Dermis microvascular lymphatic vessel endothelial cell (primary cell): ENCODE results near the gene TOB1. TPM values are rescaled to one million over a fixed set of nuclear protein-coding genes. Genes with fewer than 3 reads are reported as not detected.
"Not testable (repeated sequence)": the region's sequence is repeated elsewhere in the genome, so short reads cannot be mapped to it uniquely, and the experiment has no call there.

ENCODE experiments used
- DNase-seq, 2 donors: peaks; one replicate each; pipeline versions ENCODE4 v3.0.0 to v3.0.0-alpha.2; 2010; ENCODE audit warnings: low read depth in 2 of 2
- total RNA-seq: library from RNA; depleted of rRNA; stranded (reverse); fragments of >200 nt; gene quantifications from 2 replicates; pipeline ENCODE4 v1.2.1, GENCODE V29; 2014

The TOB1 gene
- total RNA-seq, 1 donor from 2014 or later: 2.8 TPM

DNA sequence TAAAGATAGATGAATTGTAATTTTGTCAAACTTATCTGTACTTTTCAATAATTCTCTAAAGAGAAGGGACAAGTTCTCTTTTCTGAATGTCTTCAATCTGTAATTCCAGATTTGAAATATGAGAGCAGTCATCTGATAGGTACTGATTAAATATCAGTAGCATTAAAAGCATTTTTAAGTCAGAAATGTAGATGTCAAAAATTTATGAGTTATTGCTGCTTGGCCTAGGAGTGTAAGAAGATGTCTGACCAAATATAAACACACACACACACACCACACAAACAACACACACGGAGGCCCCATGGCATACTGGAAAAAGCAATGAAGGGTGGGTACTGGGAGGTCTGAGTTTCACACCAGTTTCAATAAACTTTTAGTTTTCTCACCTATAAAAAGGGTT lies 2.4 kb upstream of the TOB1 start:
- no peak for DNase-seq

DNA sequence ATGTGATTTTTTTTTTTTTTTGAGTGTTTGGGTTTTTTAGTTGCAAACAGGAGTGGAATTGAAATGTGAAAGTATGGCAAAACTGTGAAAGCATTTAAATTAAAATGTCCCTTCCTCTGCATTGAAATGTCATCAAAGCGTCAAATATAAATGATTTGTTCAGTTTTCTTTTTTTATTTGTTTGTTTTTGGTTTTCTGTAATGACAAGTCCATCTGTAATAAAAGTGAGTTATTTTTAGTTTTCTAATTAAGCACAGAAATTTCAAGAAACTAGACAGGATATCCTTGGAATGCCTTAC lies 1.9 kb upstream of the TOB1 start:
- DNase-seq: no peak

DNA sequence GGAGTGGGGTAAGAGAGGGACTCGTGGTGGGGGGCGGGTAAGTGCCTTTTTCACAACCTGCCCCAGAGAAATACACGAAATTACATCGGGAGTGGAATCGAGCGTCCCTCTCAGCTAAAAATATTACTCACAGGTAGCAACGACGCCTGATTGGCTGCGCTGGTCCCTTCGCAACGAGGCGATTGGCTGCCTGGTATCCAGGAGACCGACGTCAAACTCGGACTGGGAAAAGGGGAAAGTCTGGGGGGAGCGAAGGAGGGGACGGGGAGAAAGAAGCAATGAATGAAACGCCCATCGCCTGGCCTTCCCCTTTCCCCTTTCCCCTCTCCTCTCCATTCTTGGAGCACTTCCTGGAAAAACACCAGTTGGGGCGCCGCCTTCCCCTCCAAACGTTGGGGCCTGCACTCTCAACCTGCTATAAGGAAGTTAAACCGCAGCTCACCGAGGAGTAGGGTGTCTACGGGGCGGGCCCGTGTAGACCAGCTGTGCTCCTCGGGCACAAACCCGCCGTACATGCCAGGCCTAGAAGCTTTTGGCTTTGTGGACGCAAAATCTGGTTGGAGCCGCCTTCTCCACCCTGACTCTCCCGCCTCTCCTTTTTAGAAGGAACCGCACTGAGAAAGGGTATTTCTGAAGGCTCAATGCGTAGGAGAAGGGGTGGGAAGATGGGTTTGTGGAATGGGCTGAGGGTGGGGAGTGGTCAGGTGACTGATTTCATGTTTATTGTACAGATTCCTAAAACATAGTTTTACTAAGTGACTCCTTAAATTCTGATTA lies 1.4 kb upstream of the TOB1 start:
- DNase-seq: peak; percentile 92 to 96

DNA sequence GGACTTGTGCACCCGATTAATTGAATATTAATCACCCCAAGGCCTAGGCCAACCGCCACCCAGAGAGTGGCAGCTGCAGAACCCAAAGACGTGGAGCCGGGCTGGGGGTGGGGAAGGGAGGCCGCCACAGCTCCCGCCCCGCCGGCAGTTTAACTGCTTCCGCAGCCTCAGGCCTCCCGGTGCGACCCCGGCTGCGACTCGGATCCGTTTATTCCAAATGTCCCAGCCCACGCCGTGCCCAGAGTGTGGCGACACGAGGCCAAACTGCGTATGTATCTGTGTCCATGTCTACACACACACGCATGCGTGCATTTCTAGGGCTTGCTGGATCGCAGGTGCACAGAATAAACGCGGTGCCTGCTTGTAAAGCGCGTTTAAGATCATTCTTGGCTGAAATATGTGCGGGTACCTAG lies 802 bp upstream of the TOB1 start:
- peak in 1 of 2 donors; percentile 55 for DNase-seq

DNA sequence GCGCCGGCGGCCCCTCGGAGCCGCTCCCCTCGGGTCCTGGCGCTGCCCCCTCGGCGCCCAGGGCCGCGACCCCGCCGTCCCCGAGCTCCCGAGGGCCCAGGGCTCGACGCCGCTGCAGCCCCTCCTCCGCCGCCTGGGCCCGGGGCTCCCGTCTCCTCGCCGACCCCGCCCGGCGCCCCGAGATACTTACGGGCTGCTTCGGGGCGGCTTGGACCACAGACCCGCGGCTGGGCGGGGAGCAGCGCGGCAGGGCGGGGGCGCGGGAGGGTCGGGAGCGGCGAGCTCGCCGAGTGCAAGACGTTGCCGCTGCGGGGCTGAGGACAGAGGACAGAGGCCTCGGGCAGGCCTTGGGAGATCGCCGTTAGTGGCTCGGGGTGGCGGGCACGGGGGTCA lies 290 bp downstream of the TOB1 start:
- DNase-seq: no peak

DNA sequence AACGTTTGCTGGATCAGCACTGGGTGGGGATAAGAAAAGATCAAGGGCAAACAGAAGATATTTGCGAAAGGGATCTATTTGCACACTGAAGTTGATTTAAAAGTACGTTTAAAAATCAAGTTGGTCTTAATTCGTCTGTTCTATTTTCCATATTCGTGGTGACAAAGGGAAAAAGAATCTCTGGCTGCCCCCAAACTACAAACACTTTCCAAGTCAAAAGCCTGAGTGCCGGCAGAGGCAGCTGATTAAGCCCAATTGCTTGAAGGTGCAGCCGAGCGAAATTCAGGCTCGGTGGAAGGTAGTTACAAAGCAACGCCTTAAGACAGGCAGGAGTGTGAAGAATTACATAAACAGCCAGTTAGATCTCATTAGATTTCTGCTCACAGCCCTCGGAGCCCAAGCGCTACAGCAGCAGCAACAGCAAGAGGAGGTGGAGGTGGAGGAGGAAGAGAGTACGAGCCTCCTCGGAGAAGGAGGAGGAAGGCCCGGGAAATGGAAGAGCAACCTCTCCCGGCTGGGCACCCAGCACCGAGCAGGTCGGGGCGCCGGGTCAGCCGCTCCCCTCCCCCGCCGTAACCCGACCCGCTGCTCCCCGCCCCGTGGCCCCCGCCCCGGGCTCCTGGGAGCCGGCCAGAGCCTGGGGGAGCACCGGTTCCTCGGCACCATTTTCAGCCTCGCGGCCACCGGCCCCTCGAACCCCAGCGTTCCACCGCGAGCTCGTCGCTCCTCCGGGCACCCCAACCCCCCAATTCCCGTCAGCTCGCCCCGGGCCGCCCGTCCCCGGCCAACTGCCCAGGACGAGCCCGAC lies 890 bp downstream of the TOB1 start:
- DNase-seq: peak in 1 of 2 donors; percentile 36

DNA sequence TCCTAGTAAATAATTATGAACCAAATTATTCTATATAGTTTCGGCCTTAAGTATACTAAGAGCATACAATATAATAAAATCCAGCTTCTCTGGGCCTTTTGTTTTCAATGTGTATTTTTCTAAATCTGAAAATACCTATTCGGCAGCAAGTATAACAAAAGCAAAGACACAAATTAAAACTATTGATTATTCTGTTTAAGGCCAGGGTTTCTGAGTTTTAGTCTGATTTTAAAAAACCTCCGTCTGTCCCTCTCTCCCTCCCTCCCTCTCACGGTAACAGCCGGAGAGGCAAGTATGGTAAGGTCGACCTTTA lies 1.5 kb downstream of the TOB1 start:
- DNase-seq: no peak

DNA sequence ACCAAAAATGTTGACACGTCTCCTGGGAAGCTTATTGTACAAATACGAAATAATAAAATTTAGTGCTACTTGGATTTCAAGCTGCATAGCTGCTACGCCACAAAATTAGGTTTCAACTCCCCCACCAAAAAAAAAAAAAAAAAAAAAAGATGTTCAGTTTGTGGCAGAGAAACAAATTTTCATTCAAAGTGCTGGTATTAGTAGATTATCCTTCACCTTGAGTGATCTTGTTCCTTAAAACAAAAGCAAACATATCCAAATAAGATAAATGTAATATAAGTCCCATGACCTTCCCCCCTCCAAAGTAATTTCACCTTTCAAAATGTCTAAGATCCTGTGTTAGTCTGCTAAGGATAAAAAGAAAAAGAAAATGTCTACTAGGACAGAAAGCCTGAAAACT lies 2.2 kb downstream of the TOB1 start:
- no peak for DNase-seq

DNA sequence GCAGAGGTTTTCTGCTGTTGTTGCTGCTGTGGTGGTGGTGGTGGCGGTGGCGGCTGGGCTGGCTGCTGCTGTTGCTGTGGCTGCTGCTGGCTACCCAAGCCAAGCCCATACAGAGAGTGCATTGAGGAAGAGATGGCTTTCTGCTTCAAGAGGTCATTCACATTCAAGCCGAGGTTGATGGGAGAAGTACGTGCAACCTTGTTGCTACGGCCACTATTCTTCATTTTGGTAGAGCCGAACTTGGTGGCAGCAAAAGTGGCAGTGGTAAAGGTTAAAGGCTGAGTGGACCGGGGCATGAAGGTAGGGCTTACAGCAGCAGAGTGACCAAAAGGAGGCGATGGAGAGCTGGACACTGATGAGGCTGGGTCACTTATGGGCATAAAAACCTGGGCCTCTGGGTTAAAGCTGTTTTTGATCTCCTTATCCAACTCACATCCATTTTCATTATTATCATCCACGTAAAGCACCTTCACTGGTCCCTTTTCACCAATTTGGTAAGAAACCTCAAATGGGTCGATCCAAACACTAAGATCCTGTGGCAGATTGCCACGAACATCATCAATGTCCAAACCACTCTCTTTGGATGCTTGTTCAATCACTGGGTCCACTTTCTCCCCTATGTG lies 2.8 kb downstream of the TOB1 start:
- peak in 1 of 2 donors; percentile 61 for DNase-seq

DNA sequence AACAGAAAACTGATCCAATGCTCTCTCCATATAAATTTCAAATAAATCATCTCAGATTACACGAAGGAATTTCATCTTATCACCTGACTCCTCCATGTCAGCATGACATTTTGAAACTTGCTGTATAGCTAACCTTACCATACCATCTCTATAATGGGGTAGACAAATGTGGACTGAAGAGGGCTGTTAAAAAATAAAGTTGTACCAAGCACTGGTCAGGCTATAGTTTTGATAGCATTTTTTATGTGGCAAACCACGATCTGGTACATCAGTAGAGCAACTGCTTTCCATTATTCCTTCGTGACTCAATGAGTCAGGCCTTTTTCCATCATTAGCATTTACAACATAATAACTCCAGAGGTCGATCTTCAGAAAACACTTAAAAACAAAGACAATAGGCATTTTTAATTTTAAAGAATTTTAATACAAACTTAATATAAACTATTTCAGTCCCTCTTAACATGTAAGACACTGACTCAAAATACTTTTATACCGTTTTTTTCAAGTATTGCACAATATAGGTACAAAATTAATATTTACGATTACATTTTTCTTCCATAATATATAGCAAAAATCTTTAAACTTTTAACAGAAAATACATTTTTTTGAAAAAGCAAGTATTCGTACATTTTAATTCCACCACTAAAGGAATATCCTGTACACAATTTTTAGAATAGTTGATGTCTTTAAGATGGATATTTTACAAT lies 4.2 kb downstream of the TOB1 start:
- DNase-seq: no peak

DNA sequence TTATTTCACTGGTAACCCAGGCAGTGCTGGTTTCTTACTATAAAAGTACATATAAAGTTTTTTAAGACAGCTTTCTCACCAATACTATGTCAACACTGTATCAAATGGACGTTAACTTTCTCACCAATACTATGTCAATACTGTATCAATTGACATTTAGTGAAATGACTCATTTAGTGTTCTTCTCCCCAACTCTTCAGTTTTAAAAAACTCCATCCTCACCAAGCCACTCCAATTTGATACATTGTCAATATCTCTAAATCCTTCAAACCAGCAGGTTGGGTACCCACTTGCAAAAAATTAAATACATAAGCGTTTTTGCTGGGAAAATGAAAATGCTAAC lies 4.8 kb downstream of the TOB1 start:
- DNase-seq: no peak

DNA sequence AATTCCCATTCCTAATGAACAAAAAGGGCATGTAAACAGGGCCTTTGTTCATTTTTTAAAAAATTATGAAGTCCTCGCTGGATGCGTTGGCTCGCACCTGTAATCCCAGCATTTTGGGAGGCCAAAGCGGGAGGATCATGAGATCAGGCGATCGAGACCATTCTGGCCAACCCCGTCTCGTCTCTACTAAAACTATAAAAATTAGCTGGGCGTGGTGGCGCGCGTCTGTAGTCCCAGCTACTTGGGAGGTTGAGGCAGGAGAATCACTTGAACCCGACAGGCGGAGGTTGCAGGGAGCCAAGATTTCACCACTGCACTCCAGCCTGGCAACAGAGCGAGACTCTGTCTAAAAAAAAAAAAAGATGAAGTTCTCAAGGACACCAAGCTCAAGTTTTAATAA lies 6.4 kb downstream of the TOB1 start:
- DNase-seq: not testable (repeated sequence)

DNA sequence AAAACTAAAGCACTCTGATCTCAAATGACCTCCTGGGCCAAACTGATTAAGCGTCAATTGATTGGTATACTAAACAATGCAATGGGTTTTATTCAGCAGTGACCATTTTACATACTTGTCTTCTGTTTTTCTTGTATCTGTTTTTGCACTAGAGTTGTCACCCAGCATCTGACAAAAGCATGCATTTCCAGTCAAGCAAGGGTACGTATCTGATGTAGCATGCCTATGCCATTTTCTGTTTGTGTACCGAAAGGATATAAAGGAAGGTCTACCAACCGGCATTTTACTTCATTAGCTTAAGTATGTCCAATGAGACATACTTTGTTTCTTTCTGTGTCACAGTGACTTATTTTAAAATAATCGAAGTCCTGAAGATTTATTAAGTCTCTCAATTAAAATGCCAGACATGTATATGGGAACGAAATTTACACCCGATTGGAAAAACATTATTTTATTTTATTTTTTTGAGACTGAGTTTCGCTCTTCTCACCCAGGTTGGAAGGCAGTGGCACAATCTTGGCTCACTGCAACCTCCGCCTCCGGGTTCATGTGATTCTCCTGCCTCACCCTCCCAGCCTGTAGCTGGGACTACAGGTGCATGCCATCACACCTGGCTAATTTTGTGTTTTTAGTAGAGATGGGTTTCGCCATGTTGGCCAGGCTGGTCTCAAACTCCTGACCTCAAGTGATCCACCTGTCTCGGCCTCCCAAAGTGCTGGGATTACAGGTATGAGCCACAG lies 7.5 kb downstream of the TOB1 start:
- DNase-seq: no peak

DNA sequence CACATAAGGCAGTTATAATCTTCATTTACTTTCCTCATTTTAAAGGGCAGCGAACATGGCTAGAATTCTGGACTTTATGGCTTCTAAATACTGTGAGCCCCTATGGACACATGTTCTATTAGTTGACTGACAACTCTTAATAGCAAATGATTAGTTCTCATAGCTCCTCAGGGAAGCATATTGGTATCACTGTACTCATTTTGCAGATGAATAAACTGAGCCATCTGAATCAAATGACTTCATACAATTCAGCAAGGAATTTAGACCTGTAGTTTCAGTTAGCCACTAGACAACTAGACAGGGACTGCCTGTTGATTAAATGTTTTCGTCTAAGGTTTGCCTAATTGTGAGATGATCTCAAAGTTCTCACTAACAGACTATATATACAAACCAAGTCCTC lies 9.7 kb downstream of the TOB1 start:
- DNase-seq: no peak

DNA sequence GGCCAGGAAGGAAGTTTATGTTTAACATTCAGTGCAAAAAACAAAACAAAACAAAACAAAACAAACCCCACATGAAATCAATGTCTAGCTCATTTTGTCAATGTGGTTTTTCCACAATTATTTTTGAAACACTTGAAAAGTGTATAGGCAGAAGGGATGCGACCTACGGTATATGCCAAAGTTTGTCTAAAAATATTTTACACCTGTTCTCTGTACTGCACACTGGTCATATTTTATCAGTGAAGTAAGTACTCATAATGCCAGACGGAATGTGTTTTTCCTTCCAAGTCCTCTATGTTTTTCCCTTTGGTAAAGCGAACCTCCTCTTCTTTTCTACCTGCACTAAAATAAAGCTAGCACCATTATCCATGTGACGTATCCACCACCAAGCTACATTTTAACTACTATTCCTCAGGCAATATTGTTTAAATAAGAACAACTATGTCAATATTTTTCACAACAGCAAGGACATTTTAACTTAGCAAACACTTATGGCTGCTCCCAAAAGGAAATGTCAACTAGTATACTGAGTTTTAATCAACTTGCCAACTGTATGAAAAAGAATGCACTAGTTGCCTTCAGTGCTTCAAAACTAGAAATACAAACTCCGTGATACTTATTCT lies 10.3 kb downstream of the TOB1 start:
- no peak for DNase-seq

DNA sequence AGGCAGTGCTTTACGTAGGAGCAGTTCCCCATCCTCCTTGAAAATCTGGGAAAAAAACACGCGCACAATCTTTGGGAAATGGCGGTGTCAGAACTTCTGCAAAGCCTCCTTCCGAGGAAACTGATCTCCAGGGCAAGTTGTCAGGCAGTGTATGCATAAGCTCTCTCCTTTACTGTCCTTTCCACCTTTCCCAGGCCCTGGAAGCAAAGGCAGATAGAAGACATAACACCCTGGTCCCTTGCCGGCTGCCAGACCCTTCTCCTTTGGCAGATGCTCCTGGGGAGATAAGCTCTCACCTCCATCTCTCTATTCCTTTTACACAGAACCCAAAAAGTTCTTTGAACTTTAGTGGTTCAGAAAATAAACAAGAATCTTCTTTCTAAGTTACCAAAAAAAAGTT lies 12.4 kb downstream of the TOB1 start:
- DNase-seq: no peak

DNA sequence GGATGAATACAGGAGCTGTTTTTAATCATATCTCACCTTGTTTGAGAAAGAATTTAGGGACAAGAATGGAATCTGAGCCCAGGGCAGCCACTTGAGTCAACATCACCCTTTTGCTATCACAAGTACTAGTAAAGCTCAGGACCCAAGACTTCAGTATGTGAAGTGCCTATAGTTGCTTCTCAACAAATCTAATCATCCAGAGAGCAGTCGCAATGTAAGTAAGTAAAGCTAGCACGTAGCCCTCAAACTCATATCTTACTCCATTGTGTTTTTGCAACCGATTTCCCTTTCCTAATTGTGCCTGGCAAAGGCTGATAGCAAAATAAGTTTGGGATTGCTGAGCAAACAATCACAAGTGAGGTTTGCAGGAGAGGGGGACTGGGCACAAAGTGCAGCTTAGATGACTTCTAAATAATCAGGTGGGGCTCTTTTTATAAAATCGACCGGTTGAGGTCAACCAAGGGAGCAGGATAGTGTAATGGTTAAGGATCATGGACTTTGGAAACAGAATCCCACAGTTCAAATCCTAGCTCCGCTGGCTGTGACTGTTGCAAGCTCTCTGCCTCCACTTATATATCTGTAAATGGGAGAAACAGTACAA lies 13.0 kb downstream of the TOB1 start:
- no peak for DNase-seq

DNA sequence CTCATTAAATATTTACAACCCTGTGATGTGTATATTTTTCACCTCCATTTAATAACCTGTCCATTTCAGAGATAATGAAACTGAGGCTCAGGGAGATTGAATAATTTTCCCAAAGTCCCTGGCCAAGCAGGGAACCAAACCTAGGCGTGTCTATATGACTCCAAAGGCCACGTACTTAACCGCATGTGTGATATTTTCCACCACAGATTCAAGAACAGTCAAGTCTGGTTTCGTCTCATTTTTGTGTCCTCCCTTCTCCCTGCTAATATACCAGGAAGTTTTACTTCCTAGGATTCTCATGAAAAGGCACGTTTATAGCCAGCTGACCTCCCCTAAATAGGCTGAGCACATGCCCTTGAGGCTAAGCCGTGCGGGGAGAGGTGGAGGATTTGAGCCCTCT lies 15.5 kb downstream of the TOB1 start:
- no peak for DNase-seq

DNA sequence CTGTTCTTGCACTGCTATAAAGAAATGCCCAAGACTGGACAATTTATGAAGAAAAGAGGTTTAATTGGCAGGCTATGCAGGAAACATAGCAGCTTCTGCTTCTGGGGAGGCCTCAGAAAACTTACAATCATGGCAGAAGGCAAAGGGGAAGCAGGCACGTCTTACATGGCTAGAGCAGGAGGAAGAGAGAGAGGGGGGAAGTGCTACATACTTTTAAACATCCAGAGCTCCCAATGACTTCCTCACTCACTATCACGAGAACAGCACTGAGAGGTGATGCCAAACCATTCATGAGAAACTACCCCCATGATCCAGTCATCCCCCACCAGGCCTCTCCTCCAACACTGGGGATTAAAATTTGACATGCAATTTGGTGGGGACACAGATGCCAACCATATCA lies 17.4 kb downstream of the TOB1 start:
- no peak for DNase-seq

DNA sequence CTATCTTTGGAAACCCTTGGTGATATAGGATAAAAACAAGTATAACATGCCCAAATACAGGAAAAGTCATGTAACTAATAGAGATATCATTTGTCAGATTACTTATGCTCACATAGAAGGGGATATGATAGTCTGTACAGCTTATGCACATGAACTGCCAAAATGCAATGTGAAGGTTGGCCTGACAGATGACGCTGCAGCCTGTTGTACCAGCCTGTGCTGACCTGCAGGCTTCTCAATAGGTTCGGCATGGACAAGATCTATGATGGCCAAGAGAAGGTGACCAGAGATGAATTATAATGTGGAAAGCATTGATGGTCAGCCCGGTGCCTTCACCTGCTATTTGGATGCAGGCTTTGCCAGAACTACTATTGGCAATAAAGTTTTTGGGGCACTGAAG lies 18.1 kb downstream of the TOB1 start:
- no peak for DNase-seq

DNA sequence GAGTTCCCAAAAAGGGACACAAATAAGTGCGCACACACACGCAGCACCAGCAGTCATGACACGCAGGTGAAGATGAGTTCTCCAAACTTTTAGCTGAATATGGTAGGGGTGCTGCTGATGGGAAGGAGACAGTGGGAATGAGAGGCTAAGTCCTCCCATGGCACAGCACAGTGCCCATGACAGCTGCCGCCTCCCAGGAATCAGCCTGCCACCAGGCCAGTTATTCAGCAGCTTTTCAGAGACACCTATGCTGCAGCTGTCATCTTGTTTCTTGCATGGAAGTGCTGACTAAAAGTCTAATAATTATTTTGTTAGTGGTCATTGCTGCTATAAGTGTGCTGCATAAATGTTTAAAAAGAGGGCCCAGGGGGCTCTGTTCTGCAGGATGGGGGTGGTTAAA lies 18.6 kb downstream of the TOB1 start:
- no peak for DNase-seq
